HG03280 (cell line): ENCODE data around the gene MYL6.
"Not testable (repeated sequence)": the region's sequence is repeated elsewhere in the genome, so short reads cannot be mapped to it uniquely, and the experiment has no call there.

Experiments
- ATAC-seq: cut with Tn5 transposase; IDR thresholded peaks from one replicate; pipeline ENCODE4 v1.9.1; 2021; ENCODE audit warnings: mild to moderate bottlenecking, moderate library complexity; ENCODE audit not compliant: unreplicated experiment

MYL6 gene

GRCh38 chr12:56156464-56157200, 1.5 kb upstream of the MYL6 start:
- not testable (repeated sequence) for ATAC-seq

- ATAC-seq = peak; percentile 43
Measured at GRCh38 chr12:56157201-56158028, 744 bp upstream of the MYL6 start.

DNA sequence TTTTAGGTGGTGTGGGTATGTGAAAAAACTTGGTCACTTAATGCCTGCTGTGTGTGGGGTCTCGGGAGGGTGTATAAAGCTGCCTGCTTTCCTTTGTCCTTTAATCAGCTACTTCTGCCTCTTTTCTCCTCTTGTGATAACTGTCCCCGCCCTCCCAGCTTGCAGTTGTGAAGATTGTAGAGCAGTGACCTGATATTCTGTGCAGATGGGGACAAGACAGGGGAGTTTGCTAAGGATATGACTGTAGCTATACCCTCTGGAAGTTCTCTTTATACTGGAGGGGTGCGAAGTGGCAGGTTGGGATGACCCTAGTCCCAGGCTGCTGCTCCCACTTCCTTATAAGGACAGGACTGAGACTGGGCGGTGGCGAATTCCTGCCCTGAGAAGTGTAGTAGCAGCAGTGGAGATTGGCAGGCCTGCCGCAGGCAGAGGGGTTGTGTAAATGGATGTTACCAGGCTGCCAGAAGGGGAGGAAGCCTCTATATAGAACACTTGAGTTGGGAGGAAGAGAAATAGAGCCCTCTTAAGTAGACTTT, 835 bp downstream of the MYL6 start:
- no peak for ATAC-seq

DNA sequence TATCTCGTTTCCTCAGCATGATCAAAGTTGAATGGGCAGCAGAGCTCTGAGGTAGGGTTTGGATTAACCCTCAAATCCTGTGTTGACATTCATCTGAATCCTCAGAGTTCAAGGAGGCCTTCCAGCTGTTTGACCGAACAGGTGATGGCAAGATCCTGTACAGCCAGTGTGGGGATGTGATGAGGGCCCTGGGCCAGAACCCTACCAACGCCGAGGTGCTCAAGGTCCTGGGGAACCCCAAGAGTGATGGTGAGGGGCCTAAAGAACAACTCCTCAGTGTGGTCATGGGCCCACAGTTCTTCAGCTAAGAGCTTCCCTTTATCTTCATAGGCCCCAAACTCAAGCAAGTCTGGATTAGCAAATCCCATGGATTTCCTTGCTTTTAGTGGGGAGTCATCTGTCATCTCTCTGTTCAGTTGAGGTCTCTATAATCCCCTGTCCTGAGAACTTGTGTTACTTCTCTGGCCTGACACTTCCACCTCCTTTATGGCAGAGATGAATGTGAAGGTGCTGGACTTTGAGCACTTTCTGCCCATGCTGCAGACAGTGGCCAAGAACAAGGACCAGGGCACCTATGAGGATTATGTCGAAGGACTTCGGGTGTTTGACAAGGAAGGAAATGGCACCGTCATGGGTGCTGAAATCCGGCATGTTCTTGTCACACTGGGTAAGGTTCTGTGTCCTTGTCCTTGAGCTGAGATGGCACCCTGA, 1.5 kb downstream of the MYL6 start:
- no peak for ATAC-seq

GRCh38 chr12:56160193-56160763, 2.1 kb downstream of the MYL6 start:
- no peak for ATAC-seq

GRCh38 chr12:56160894-56161689, 2.9 kb downstream of the MYL6 start:
- no peak for ATAC-seq

GRCh38 chr12:56161690-56162351, 3.7 kb downstream of the MYL6 start:
- ATAC-seq = no peak

DNA sequence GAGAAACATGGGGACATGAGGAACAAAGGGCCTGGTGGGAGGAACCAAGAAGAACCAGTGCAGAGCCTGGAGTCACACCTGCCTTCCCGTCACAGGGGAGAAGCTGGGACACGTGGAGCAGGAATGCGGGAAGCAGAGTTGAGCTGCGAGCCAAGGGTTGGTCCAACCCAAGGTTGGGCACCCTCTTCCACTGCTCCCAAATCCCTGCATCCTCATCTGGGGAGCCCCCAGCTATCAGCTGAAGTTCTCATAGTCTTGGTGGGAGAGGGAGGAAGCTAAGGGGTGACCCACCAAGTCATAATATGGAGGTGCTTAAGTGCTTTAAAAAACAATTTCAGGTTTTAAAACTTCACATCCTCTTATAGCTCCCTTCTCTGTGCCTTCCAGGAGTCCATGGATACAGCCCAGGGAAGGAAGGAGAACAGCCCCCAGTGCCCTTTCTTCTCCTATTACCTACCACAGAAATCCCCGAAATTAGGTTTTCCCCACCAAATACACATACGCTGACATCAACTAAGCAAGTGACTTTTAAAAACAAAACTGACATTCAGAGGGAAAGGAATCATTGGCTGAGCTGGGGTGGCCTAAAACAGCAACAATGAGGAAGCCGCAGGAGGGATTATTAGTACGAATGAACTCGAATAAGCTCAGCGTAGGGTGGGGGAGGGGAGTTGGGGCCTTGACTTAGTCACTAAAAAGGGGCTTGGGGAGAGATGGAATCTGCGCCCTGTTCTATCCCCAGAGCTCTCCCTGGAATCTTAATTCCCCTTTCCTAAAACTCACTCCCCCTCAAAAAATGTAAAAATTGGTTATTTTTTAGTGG, 4.5 kb downstream of the MYL6 start:
- no peak for ATAC-seq

DNA sequence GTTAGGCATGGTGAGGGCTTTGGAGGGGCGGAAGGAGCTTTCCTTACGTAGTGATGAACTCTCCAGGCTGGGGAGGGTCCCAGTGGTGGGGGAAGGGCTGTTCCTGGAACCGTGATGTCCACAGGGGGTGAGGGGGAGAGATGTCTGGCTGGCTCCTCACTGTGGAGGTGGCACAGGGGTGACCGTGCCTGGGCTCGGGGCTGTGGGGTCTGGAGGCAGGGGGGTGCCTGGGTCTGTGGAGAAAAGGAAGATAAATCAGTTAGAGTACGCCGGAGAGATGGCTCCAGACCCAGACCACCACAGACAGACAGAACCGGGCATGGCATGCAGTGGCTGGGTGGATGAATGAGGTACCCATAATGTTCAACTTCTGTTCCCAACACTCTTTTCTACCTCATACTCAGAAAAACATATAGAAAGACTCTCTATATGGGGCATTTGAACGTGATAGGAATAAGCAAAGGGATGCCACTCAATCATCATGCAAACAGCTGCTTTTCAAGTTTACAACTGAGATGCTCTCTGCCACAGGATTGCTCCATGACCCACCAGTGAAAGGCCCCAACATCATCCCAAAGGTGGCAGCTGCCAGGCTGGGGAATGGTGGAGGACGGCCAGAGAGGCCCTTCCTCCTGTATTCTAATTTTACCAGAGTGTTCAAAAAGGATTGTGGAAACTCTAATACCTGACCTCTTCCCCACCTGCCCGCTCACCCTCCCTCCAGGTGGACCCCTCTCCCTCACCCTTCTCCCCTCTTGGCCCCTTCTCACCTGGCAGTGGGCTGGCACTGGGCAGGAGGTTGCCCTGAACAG, 5.6 kb downstream of the MYL6 start:
- no peak for ATAC-seq

GRCh38 chr12:56164345-56164729, 6.2 kb downstream of the MYL6 start:
- ATAC-seq = no peak

- no peak for ATAC-seq
Measured at GRCh38 chr12:56165369-56165768, 7.2 kb downstream of the MYL6 start.

DNA sequence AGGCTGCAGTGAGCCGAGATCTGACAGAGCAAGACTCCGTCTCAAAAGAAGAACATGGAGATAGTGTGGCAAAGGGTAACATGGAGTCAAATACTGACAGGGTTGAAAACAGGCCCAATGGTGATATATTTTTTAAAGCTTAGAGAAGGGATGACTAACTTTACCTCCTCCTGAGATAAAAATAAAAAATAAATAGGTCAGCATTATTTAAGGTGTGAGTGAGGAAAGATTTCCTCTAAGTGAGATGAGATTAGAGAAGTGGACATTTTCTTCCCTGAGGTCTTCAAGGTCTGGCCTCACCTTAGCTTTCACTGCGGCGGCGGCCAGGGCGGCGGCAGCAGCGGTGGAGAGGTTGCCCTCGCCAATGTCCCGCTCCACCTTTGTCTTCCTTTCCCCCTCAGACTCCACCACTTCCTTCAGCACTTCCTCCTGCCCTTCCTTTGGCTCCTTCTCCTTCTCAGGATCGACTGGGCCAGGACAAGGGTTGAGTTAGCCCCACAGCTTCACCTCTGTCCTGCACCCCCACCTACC, 11.1 kb downstream of the MYL6 start:
- ATAC-seq = no peak

- ATAC-seq = no peak
Measured at GRCh38 chr12:56172839-56173238, 14.7 kb downstream of the MYL6 start.

GRCh38 chr12:56178347-56178746, 20.2 kb downstream of the MYL6 start:
- ATAC-seq = no peak

- no peak for ATAC-seq
Measured at GRCh38 chr12:56186957-56187356, 28.8 kb downstream of the MYL6 start.

GRCh38 chr12:56188131-56188777, 30.1 kb downstream of the MYL6 start:
- ATAC-seq = no peak

DNA sequence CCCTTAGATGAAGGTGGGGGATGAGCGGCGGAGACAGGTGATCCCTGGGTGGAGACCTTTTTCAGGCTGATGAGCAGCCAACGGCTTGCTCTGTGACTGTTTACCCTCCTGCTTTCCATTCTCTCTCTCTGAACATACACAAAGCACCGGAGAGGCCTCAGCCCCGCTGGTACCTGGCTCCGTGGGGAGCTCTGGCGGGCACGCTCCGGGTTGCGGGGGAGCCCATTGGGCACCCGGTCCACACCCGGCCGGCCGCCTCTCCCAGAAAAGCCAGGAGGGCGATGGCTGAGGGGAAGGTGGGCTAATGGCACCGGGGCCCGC, 30.6 kb downstream of the MYL6 start:
- no peak for ATAC-seq
